CD4-positive, alpha-beta T cell treated with Interleukin-21 for 1 hour (primary cell): ENCODE measurements around the gene PIGL.
"Not testable (repeated sequence)": the region's sequence is repeated elsewhere in the genome, so short reads cannot be mapped to it uniquely, and the experiment has no call there.

ENCODE experiments used
- DNase-seq: peaks from one replicate; pipeline ENCODE4 v3.0.0-alpha.2; 2020

PIGL gene

DNA sequence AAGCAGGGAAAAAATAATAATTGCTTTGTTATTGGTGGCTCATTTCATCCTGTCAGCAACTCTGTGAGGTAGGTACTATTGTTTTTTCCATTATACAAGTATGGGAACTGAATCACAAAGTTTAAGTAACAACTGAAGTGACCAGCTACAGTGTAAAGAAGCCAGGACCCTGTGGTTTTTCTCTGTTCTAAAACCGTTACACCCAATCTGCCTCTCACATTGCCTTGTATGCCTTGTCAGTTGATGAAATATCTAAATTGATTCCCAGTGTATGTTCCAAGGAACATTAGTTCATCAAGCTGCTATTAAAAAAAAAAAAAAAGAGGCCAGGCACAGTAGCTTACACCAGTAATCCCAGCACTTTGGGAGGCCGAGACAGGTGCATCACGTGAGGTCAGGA, 5.4 kb downstream of the PIGL start:
- no peak for DNase-seq

DNA sequence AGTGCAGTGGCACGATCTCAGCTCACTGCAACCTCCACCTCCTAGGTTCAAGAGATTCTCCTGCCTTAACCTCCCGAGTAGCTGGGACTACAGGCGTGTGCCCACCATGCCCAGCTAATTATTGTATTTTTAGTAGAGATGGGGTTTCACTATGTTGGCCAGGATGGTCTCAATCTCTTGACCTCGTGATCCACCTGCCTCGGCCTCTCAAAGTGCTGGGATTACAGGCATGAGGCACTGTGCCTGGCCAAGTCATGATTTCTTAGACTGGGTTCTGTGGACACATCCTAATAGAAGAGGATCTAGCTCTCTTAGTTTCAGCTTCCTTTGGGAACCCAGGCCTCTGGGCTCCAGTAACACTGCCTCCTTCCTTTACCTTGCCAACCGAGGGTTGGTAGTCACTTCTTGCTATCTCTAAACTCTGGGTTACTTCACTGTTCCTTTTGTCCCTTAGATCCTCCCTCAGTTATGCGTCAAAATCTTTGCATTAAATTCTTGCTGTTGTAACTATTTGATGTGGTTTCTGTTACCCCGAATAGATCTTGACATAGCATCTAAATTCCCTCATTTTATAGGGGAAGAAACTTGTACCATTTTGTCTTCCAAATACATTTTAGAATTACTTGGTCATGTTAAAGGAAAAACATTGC, 13.0 kb downstream of the PIGL start:
- DNase-seq: not testable (repeated sequence)

DNA sequence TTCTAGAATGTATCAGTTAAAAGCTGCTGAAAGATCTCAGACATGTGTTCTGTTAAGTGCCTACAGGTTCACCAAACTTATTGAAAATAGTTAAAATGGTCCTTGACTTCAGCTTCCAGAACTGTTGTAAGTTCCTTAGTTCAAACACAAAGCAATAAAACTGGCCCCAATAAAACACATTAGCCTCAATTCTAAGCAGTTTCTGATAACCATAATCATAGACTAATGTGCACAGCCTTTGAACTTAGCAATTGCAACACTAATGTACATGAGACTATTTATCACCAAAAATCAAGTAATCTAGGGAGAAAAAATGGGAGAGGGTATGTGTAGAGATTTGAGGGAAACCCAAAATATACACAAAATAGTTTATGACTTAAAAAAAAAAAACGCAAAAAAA, 15.4 kb downstream of the PIGL start:
- no peak for DNase-seq

DNA sequence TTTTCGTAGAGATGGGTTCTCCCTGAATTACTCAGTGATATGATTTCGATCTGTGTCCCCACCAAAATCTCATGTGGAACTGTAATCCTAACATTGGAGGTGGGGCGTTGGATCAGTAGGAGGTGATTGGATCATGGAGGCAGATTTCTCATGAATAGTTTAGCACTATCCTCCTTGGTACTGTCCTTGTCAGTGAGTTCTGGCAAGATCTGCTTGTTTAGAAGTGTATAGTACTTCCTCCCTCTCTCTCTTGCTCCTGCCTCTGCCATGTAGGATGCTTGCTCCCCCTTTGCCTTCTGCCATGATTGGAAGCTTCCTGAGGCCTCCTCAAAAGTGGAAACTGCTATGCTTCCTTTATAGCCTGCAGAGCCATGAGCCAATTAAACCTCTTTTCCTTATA, 22.9 kb downstream of the PIGL start:
- DNase-seq: no peak

DNA sequence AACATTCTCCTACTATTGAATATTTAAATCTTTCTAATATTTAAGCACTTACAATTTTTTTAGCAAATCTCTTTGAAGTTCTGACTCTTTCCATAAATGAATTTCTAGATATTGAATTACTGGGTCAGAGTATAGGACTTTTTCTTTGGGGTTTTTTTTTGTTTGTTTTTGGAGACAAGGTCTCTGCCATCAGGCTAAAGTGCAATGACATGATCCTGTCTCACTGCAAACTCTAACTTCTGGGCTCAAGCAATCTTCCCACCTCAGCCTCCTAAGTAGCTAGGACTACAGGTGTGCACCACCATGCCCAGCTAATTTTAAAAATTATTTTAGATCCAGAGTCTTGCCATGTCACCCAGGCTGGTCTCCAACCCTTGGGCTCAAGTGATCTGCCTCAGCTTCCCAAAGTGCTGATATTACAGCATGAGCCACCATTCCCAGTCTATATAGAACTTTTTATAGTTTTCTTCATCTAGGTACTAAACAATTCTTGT, 24.9 kb downstream of the PIGL start:
- DNase-seq: no peak

DNA sequence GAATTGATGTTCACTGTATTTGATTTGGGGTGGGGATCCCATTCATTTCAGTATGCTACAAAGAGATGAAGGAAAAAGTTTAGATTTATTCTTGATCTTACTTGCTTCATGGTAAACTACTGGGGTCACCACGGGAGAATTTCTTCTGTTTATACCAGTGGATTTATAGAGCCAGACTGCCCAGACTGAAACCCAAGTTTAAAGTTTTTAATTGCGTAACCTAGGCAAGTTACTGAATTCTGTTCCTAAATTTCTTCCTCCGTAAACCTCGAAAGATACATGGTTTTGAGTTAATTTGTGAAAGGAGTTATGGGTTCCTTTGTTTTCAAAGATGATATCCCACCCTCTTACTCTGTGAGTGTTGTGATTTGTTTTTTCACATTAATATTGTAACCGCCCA, 26.4 kb downstream of the PIGL start:
- no peak for DNase-seq

DNA sequence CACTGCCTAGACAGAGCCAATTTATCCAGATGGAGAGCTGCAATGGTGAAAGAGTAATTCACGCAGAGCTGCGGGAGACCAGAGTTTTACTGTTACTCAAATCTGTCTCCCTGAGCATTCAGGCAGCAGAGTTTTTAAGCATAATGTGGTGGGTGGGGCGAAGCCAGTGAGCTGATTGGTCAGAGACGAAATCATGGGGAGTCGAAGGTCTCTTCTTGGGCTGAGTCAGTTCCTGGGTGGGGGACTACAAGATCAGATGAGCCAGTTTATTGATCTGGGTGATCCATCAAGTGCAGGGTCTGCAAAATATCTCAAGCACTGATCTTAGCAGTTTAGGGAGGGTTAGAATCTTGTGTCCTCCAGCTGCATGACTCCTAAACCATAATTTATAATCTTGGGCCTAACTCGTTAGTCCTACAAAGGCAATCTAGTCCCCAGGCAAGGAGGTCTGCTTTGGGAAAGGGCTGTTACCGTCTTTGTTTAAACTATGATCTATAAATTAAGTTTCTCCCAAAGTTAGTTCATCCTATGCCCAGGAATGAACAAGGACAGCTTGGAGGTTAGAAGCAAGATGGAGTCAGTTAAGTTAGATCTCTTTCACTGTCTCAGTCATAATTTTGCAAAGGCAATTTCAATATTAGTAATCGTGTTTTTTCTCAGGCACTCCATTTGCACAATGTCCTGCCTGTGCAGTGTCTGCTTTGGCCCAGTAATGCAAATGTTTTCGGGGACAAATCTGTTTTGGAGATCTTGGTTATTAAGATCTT, 27.0 kb downstream of the PIGL start:
- no peak for DNase-seq

DNA sequence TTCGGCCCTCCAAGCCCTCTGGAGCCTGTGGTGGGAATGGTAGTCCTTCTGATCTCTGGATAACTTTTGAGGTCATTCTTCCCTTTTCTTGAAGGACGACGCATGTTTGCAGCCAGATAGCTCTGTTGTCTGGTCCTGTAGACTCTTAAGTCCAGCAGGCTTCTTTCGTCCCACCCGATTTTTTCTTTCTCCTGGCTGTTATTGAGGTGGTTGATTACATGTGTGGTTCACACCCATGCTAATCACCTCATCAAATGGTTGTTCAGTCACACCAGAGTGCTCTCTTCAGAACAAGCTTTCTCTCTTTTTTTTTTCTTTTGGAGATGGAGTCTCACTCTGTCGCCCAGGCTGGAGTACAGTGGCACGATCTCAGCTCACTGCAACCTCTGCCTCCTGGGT, 30.6 kb downstream of the PIGL start:
- DNase-seq: no peak

DNA sequence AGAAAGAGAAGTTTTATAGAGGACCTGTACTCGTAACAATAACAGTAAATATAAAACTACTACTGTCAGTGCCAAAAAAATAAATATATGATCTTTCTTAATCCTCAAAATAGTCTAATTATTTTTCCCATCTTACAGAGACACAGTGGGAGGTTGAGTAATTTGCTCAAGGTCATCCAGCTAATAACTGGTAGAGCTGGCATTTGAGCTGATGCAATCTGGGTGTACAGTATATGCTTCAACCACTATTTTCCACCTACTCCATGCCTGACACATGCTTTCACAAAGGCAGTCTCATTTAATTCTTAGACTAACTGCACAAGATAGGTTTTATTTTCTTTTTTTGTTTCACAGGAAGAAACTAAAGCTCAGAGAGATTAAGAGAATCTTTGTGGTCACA, 33.6 kb downstream of the PIGL start:
- DNase-seq: no peak

DNA sequence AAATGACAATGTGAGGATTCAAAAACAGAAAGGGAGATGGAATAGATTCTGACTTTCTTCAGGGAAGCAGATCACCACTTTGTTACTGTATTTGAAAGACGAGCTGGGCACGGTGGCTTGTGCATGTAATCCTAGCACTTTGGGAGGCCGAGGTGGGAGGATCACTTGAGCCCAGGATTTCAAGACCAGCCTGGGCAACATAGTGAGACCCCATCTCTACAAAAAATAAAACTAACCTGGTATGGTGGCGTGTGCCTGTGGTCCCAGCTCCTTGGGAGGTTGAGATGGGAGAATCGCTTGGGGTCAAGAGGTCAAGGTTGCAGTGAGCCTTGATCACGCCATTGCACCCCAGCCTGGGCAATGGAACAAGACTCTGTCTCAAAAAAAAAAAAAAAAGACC, 34.0 kb downstream of the PIGL start:
- DNase-seq: no peak

DNA sequence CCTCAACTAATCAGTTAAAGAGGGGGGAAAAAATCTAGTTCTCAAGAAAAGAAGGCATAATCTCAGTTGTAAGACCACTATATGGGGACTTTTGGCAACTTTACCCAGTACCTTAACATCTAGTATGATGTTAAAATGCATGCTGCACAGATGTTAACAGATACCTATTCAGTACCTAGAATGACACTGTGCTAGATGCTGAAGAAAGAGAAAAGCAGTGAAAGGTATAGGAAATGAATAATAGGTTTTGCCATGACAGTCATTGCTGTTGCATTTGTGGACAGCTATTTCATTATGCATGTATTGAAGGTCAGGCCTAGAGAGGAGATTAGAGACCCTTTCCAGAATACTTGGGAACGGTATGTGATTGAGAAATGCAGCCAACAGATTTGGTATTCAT, 34.5 kb downstream of the PIGL start:
- no peak for DNase-seq

DNA sequence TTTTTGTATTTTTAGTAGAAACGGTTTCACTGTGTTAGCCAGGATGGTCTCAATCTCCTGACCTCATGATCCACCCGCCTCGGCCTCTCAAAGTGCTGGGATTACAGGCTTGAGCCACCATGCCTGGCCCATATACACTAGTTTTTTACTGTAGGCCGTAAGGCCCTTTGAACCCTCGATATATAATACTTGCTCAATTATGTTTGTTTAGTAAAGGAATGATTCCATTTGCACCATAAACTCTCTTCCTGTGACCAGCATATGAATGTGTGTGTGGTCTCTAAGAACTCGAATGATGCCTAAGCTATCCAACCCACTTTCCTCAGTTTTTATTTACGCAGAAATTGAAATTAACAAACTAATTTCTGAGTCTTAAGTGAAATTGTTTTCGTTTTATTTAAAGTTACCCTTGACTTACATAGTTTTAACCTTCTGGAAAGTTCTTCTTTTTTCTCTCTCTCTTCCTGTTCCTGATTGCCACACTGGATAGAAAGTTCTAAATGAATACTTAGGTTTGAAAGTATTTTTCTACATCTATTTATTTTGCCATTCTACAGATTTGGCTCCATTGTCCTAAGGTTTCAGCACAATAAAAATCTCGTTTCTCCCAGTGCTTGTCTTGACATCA, 37.9 kb downstream of the PIGL start:
- DNase-seq: no peak

DNA sequence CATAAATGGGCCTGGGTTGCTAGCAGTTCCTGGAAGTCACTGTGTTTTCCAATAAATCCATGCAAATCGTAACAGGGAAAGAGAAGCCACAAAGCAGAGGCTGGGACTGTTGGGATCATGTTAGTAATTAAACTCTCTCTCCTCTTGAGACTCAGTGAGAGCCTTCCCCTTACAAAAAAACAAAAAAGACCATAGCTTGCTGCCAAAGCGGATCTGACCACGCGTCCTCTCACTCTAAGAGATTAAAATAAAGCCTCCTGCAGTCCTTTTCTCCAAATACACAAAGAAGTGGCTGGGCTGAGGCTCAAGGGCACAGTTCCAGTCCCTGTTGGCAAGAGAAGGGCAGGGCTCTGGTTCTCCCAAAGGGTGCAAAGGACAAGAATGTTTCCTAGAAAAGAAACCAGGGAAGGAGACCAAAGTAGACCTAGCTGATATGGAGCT, 38.5 kb downstream of the PIGL start:
- DNase-seq: no peak

DNA sequence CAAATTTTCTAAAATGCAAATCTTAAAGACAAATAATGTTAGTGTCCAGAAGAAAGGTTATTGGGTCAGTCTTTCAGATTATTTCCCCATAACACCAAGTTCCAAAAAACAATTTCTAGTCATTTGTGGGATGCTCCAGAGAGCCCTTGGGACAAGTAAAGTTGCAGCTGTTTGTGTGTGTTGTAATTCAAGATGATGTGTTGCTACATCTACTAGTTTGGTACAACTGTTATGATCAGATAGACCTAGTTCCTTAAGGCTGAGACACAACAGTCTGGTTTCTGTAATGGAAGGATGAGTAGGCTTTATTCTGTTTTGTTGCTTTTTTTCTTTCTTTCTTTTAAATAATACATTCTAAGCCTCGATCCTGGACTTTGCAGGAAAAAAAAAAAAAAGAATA, 41.9 kb downstream of the PIGL start:
- DNase-seq: no peak

DNA sequence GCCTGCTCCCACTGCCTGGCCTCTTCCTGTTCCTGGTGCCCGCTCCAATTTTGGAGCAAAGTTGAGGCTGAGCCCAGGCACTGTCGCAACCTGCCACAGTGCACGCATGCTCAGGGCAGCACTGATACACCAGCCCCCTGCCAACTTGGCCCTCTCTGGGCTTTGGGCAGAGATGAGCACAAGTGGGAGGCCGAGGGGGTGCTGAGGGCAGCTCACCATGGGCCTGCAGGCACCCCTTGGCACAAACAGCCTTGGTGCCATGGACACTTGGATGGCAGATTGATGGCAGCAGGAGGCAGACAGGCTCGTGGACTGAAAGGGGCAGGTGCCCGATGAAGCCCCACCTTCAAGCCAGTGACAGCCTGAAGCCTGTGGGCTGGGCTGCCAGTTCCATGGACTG, 42.9 kb downstream of the PIGL start:
- no peak for DNase-seq

DNA sequence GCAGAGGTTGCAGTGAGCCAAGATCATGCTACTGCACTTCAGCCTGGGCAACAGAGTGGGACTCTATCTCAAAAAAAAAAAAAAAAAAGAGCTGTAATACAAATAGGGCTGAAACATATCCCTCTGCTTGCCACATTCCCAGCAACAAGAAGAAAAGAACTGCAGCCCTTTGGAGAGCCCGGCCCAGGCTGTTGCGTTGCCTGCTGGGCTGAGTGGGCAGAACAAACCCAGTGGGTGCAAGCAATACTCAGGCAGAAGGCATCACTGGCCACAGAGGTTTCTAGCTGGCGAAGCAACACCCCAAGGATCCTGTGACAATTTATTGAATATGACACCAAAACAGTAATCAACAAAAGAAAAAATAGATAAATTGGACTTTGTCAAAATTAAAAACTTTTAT, 44.0 kb downstream of the PIGL start:
- no peak for DNase-seq

DNA sequence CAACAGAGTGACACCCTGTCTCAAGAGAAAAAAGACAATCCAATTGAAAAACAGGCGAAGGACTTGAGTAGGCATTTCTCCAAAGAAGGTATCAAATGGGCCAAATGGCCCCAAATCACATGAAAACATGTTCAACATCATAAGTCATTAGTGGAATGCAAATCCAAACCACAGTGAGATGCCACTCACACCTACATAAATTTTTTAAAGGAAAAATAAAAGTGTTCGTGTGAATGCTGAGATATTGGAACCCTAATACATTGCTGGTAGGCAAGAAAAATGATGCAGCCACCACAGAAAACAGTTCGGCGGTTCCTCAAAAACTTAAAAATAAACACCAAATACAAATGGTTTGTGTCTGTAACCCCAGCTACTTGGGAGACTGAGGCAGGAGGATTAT, 45.2 kb downstream of the PIGL start:
- no peak for DNase-seq

DNA sequence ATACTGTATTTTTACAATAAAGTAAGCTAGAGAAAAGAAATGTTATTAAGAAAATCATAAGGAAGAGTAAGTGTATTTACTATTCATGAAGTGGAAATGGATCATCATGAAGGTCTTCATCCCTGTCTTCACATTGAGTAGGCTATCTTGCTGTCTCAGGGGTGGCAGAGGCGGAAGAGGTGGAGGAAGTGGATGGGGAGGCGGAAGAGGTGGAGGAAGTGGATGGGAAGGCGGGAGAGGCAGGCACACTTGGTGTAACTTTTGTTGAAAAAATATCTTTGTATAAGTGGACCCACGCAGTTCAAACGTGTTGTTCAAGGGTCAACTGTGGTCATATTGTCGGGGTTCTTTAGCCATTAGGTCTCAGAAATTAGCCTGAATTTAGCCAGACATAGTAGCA, 50.2 kb downstream of the PIGL start:
- no peak for DNase-seq

DNA sequence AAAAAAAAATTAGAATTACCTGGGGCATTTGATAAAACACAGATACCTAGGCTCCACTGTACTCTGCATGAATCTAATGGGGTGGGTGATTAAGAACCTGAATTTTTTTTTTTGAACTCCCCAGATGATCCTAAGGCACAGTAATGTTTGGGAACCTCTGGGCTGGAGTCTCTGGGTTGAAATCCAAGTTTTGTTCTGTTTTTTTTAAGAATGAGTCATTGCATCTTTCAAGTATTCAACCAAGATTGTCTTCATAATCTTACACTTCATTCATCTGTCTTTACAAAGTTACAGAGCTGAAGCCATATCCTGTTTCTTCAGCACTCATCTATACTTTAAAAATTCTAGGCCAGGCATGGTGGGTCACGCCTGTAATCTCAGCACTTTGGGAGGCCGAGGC, 52.6 kb downstream of the PIGL start:
- no peak for DNase-seq

DNA sequence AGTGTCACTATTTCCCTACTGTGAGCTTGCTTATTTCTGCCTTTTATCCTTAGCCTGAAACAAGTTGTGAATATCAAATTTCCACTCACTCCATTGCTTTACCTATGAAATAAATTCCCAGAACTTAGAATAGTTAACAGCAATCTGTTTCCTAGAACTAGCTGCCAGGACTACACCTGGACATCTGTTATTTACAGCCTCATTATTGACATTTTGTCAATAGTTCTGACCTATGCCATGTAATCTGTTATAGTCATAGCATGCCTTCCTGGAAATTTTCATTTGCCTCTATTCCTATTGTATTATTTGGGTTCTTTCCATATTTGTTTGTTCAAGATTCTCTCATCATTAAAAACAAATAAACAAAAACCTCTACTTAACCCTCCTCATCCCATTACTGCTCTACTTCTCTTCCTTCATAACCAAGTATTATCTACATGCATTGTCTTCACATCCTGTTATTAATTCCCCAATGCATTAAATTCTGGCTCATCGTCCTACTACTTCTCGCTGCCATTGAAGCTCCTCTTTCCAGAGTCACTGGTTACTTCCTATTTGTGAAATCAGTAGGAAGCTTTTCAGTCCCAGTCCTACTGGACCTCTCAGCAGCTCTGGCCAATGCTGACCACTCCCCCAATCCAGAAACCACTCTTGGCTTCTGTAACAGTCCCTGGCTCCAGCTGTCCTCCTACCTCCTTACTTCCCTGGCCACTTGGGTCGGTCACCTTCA, 55.3 kb downstream of the PIGL start:
- DNase-seq: no peak

DNA sequence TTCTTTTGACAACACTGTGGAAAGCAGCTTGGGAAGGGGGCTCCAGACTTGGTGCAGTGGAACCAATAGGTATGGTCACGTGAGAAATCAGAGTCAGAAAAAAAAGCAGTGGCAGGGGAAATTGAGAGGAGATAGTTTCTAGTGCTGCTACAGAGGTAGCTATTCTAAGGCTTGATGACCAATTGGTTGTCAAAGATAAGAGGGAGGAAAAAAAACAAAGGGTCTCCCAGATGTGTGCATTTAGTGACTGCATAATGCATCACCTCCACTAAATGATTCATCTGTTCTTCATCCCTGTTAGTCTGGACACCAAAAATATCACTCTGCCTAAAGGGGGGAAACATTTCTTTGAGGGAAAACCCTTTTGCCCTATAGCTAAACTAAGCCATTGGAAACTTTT, 56.5 kb downstream of the PIGL start:
- DNase-seq: no peak

DNA sequence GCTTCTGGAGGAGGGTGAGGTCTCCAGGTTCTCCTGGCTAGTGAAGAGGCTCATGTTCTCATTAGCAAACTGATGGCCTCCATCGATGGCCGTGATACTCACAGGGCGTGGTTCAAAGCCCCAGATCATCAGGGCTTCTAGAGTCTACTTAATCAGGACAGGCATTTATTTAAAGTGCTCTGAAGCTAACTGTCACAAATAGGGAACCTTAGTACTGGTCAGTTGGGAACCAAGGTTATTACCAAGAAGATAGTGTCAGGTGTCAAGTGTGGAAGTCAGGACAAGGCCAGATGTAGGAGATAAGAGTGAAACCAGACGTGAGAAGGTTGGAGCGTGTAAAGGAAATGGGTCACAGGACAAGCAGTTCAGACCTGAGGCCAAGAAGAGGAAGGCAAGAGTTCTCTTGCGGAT, 56.9 kb downstream of the PIGL start:
- DNase-seq: no peak

DNA sequence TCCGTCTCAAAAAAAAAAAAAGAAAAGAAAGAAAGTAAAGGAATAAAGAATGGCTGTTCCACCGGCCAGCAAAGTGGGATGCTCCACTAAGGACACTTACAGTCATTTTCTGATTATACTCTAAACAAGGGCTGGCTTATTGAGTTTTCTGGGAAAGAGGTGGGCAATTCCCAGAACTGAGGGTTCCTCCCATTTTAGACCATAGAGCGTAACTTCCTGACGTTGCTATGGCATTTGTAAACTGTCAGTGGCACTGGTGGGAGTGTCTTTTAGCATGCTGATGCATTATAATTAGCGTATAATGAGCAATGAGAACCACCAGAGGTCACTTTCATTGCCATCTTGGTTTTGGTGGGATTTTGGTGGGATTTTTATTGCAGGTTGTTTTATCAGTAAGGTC, 58.0 kb downstream of the PIGL start:
- DNase-seq: no peak

DNA sequence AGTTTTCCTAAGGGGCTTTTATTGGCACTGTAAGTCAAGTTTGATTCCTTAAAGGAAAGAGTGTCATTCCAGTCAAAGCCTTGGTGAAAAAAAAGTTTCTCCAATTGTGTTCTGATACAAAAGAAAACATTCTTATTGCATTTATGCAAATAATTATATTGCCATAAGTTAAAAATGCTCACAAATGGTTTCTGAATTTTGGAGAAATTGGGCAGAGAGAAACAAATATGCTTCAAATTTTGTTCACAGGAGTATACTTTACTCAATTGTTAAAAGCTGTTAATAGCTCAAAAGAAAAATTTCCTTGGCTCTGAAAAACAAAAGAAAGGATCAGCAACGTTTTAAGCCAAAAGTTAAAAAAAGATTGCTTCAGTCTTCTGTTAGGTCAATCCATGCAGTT, 60.2 kb downstream of the PIGL start:
- DNase-seq: no peak
